Measurements from ENCODE around the gene PHETA1.

PHETA1 gene

GRCh38 chr12:111368291-111368787 lies 556 bp downstream of the PHETA1 start:
- DNase-seq, result no peak

- DNase-seq, result no peak
Measured at GRCh38 chr12:111367661-111368221, 1.2 kb downstream of the PHETA1 start.

GRCh38 chr12:111366583-111366982 lies 2.3 kb downstream of the PHETA1 start:
- DNase-seq, result no peak

- no peak for DNase-seq
Measured at GRCh38 chr12:111366075-111366474, 2.8 kb downstream of the PHETA1 start.

GRCh38 chr12:111363578-111363977 lies 5.3 kb downstream of the PHETA1 start:
- no peak for DNase-seq

GRCh38 chr12:111362687-111363475 lies 6.0 kb downstream of the PHETA1 start:
- DNase-seq, result no peak

GRCh38 chr12:111361717-111362576 lies 6.9 kb downstream of the PHETA1 start:
- no peak for DNase-seq

- DNase-seq, result no peak
Measured at GRCh38 chr12:111361073-111361716, 7.7 kb downstream of the PHETA1 start.

- DNase-seq, result no peak
Measured at GRCh38 chr12:111360325-111360930, 8.5 kb downstream of the PHETA1 start.

GRCh38 chr12:111359914-111360276 lies 9.0 kb downstream of the PHETA1 start:
- no peak for DNase-seq

GRCh38 chr12:111359231-111359913 lies 9.5 kb downstream of the PHETA1 start:
- peak in 1 of 5 donors; percentile 22 for DNase-seq

- DNase-seq, result no peak
Measured at GRCh38 chr12:111355201-111355925, 13.5 kb downstream of the PHETA1 start.

- no peak for DNase-seq
Measured at GRCh38 chr12:111354511-111354910, 14.4 kb downstream of the PHETA1 start.

- no peak for DNase-seq
Measured at GRCh38 chr12:111353603-111354295, 15.1 kb downstream of the PHETA1 start.

GRCh38 chr12:111353026-111353425 lies 15.9 kb downstream of the PHETA1 start:
- DNase-seq, result no peak

- no peak for DNase-seq
Measured at GRCh38 chr12:111352296-111352993, 16.4 kb downstream of the PHETA1 start.

GRCh38 chr12:111351026-111351425 lies 17.9 kb downstream of the PHETA1 start:
- DNase-seq, result no peak

- no peak for DNase-seq
Measured at GRCh38 chr12:111349748-111350520, 19.0 kb downstream of the PHETA1 start.

Measured in T-helper 1 cell (primary cell).